Glomerular visceral epithelial cell (primary cell): ENCODE measurements around the gene SLC38A6.

ENCODE experiments used
- DNase-seq: peaks from one replicate; pipeline ENCODE4 v3.0.0-alpha.2; 2016; ENCODE audit errors: extremely low spot score

SLC38A6 gene

GRCh38 chr14:60977847-60978246 lies 3.2 kb upstream of the SLC38A6 start:
- no peak for DNase-seq

GRCh38 chr14:60981633-60982455 lies 799 bp downstream of the SLC38A6 start:
- DNase-seq, result peak; percentile 47

GRCh38 chr14:60984196-60984595 lies 3.2 kb downstream of the SLC38A6 start:
- no peak for DNase-seq

- DNase-seq, result no peak
Measured at GRCh38 chr14:60986500-60986899, 5.5 kb downstream of the SLC38A6 start.

- DNase-seq, result no peak
Measured at GRCh38 chr14:60989599-60989998, 8.6 kb downstream of the SLC38A6 start.

DNA sequence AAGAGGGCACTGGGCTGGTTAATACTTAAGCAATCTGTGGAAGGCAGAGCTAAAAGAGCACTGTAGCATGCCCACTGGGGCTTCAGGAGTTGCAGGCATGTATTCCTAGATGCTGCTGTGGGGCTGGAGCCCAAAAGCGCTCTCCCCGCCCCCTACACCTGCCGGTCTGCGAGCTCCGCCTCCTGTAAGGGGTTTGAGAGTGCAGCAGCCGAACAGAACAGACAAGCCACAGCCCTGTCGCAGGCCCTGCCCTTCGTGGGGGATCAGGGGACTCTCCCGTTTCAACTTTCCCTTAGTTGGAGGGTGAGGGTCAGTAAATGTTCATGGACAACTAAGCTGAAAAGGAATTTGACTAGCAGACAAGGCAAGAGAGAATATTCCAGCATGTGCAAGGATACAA lies 17.6 kb downstream of the SLC38A6 start:
- no peak for DNase-seq

DNA sequence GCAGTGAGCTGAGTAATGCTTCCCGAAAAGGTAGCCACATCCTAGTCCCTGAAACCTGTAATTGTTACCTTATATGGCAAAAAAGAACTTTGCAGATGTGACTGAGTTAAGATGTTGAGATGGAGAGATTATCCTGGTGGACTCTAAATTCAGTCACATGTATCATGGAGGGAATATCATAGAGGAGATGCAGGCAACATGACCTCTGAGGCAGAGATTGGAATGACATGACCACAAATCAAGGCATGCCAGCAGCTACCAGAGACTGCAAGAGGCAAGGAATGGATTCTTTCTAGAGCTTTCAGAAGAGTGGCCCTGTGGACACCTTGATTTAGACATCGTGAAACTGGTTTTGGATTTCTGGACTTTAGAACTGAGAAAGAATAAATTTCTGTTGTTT lies 18.5 kb downstream of the SLC38A6 start:
- DNase-seq, result no peak

GRCh38 chr14:61003571-61003970 lies 22.5 kb downstream of the SLC38A6 start:
- no peak for DNase-seq

GRCh38 chr14:61019537-61019936 lies 38.5 kb downstream of the SLC38A6 start:
- DNase-seq, result no peak

DNA sequence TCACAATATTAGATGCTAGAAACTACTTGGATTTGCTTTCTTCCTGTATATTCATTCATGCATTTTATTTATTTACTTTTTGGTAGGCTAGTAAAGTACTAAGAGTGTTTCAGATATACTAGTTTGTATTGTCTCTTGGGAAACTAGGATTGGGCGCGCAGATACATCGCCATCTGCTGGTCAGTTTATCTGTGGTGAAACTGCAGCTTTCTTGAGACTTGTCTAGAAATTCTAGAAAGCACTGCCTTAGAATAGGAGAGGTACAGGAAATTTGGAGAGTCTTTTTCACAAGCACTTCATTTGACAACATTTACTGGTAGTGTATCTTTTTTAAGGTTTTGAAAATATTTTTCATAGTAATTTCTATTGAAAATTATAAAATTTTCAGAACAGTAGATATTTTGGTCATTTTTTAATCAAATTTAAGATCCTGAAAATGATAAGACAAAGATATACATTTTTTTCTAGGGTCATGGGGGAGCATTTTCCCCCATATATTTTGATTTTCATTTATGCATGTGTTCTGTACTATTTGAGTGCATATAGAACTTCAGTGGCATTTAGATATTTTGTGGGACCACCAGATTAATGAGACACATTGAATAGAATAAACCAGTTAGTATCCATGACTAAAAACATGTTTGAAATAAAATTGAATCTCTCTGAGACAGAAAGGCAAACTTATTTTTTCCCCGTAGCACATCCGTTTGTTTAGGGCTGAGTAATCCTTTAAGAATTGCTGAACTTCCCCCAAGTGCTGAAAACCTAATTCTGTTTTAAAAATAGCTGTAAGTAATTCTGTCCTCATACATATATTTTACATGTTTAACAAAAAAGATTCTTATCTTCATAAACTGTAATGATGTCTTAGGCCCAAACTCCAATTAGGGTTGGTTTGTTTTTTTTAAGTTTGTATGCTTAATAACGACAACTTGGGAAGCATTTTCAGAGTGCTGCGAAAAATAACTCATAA lies 44.5 kb downstream of the SLC38A6 start:
- DNase-seq, result peak; percentile 71

GRCh38 chr14:61026526-61026925 lies 45.5 kb downstream of the SLC38A6 start:
- DNase-seq, result no peak

GRCh38 chr14:61031026-61031425 lies 50.0 kb downstream of the SLC38A6 start:
- DNase-seq, result no peak

GRCh38 chr14:61033054-61033453 lies 52.0 kb downstream of the SLC38A6 start:
- DNase-seq, result no peak

DNA sequence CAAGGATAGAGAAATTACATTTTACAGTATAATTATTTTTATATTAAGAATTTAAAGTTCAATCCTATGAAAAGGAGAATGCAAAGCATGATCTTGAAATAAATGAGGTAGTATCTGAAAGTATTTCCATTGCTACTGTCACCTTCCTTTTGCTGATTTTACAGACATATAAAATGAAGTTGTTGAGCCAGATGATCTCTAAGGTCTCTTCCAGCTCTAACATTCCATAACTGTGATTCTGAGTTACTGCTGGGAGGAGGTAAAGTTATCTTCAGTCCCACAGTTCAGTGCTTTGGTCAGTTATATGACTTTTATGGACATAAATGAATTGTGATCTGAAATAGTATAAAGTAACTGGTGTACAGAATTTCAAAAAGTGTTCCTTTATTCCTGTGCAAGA lies 52.8 kb downstream of the SLC38A6 start:
- no peak for DNase-seq

GRCh38 chr14:61034416-61035120 lies 53.5 kb downstream of the SLC38A6 start:
- DNase-seq, result no peak

- DNase-seq, result no peak
Measured at GRCh38 chr14:61037215-61037614, 56.2 kb downstream of the SLC38A6 start.

GRCh38 chr14:61041704-61042103 lies 60.7 kb downstream of the SLC38A6 start:
- DNase-seq, result no peak

DNA sequence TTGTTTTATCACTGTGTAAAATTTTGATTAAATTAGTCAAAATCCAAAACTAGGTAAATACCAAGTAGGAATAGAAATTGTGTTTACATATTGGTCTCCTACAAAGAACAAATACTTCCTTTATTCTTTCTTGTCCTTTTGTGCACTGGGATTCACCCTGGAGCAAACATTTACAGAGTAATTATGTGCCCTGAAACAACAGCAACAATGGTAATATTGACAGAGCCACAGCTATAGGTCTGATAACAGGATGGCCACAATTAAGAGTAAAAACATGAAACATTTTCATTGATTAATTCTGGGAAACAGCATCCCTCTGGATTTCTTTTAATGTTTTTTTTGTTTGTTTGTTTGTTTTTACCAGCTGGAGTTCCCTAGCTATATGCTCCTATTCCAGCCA lies 61.2 kb downstream of the SLC38A6 start:
- DNase-seq, result no peak

DNA sequence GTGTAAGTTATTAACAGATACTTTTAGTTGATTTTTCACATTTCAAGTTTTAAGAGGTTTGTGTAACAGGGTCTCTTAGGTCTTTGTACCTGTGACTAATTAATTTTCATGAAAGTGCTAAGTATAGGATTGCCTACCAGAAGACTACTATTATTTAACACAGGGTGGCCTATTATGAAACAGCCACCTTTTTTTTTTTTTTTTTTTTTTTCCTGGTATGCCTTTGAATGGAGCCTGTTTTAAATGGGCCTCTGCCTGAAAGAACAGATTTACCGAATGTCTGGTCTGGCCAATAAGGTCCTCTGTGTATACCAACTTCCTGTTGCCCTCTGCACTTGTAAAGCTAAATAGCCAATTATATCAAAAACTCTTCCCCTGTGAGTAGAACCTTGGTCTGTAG lies 62.5 kb downstream of the SLC38A6 start:
- no peak for DNase-seq

DNA sequence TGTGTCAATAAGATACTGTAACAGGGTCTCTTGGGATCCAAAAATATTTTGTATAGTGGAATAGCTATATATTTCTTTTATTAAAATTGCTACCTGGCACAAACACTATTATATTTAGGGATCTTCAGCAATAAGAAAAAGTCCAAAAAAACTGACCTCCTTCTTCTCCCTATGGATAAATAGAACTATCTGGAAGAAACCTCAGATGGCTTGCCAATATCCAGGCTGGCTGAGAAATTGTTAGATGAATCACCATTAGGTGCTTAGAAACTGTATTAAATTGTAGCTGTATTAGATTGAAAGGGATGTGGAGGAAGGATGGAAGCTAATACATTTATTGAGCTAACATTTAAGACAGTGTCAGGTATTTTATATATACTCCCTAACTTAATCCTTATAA lies 66.0 kb downstream of the SLC38A6 start:
- no peak for DNase-seq

DNA sequence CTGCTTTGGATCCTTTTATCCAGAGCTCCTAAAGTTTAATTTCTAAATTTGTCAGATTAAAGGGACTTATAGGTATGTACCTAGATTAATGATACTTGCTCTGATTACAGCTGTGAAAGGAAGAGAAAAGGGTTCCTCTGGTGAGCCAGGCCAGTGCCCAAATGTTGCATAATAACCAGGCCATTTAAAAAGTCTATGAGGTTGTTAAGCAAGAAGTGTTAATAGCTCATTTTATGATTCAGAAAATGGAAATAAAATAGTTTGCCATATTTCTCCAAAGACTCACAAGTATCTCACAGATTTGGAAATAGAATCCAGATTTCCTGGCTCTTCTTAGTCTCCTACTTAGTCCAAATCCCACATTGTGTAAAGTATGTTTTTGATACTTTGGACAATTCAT lies 67.6 kb downstream of the SLC38A6 start:
- no peak for DNase-seq

DNA sequence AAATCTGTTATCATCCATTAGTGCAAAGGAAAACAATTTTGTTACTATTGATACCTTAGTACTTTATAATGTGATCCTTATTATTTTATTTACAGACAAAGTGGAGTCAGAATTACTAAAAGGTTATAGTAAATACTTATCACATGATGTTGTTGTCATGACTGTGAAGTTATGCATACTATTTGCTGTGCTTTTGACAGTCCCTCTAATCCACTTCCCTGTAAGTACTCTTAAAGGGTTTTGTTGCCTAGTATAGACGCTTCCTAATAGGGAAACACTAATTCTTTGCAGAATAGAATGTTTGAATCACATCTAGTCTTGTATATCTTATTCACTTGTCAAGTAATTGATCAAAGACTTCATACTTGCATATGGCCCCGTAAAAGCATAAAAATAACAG lies 69.4 kb downstream of the SLC38A6 start:
- no peak for DNase-seq
